ENCODE measurements around the gene TSPAN31. TPM values are rescaled to one million over a fixed set of nuclear protein-coding genes. Genes with fewer than 3 reads are reported as not detected.

Gene TSPAN31
- total and polyA plus RNA-seq, 2 of the 8 experiments (the other 6 are each of a cell fraction or from before 2014, with no cell fraction given) = 15.8 to 31.4 TPM

DNA sequence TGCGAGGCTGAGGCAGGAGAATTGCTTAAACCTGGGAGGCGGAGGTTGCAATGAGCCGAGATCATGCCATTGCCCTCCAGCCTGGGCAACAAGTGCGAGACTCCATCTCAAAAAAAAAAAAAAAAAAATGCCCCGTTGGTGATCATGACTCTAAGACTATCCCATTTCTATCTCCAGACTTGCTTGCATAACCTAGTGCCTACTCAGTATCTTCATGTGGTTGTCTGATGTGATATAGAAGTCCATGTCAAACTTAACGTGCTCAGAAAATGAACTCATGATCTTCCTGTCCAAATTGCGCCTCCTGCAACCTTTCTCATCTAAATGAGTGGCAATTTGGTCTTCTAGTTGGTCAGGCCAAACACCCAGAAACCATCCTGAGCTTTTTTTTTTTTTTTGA is 33.1 kb downstream of the TSPAN31 start:
- Histone ChIP-seq H3K14ac (ENCODE audit: insufficient read length) (no peak overlapping the region), H4K91ac (replicated peaks; ENCODE audit: insufficient read length, low read length) (no peak overlapping the region), H3K4ac (replicated peaks; ENCODE audit: insufficient read length, low read depth, low read length) (no peak overlapping the region), H3K56ac (replicated peaks; ENCODE audit: insufficient read length, low read depth, low read length) (no peak overlapping the region), H3K79me1 (ENCODE audit: low read depth, low read length) (no peaks in the 10 kb centered on the region), H2AFZ (ENCODE audit: low read length) (no peak overlapping the region), H2BK120ac (replicated peaks; ENCODE audit: low read depth, low read length) (no peak overlapping the region), H4K20me1 (replicated peaks in 1 of 2; ENCODE audit: control insufficient read depth in 1 of 2, insufficient read depth in 2 of 2, low read length in 2 of 2) (no peaks in the 10 kb centered on the region), H3K9me3 (ENCODE audit: insufficient read depth in 2 of 2, low read depth in 1 of 2, low read length in 1 of 2) (no peaks in the 10 kb centered on the region), H2BK20ac (ENCODE audit: low read length) (no peak overlapping the region), H3K9ac (replicated peaks in 1 of 4; ENCODE audit: extremely low read depth in 1 of 4, low read depth in 3 of 4, low read length in 3 of 4) (no peak overlapping the region), H4K5ac (ENCODE audit: insufficient read length, low read depth, low read length) (no peak overlapping the region), H3K4me1 (replicated peaks in 1 of 4; ENCODE audit: control insufficient read depth in 3 of 4, insufficient read depth in 4 of 4, low read length in 3 of 4) (no peaks in the 10 kb centered on the region), H3K23ac (ENCODE audit: insufficient read length) (no peak overlapping the region), H3K4me3 (ENCODE audit: extremely low read depth in 1 of 4, insufficient read depth in 2 of 4, low read depth in 3 of 4, low read length in 4 of 4) (no peak overlapping the region), H3K4me2 (ENCODE audit: insufficient read depth in 1 of 2, low read depth in 2 of 2, low read length in 2 of 2) (no peak overlapping the region), H3K79me2 (ENCODE audit: control insufficient read depth in 1 of 2, insufficient read depth in 2 of 2, low read length in 2 of 2) (peaks cover 0 to 3% of the 10 kb centered on the region in 2 experiments; a peak in 1 of 4 replicates), H2BK5ac (ENCODE audit: low read depth, low read length) (no peak overlapping the region), H2BK12ac (ENCODE audit: low read depth, low read length) (no peak overlapping the region), H3K36me3 (ENCODE audit: control insufficient read depth in 2 of 4, insufficient read depth in 4 of 4, low read length in 3 of 4) (no peaks in the 10 kb centered on the region; a peak in 1 of 8 replicates), H3K18ac (ENCODE audit: extremely low read depth, low read length) (no peak overlapping the region), H4K8ac (ENCODE audit: extremely low read depth, insufficient read depth, low read length) (no peak overlapping the region), H3K27me3 (replicated peaks in 1 of 4; ENCODE audit: control insufficient read depth in 3 of 4, extremely low read depth in 1 of 4, insufficient read depth in 3 of 4, low read length in 3 of 4) (peaks cover 0 to 4% (median 1%) of the 10 kb centered on the region in 4 experiments; a peak in 2 of 7 replicates), H2AK5ac (ENCODE audit: low read depth, low read length) (no peak overlapping the region), H2BK15ac (ENCODE audit: low read length) (no peak overlapping the region), H3K27ac (ENCODE audit: low read depth, low read length) (no peak overlapping the region), H3K23me2 (ENCODE audit: low read depth, low read length) (peaks cover 2% of the 10 kb centered on the region; the same call in 1 of the 2 replicates)
- ChIA-PET CTCF (ENCODE audit: partially characterized antibody) (interaction anchor here (0.7 to 4.7 kb wide), 5 partner anchors 11 to 175 kb away, joined by 3 to 28 read pairs (median 14); partner anchors contain the start of gene CYP27B1), POLR2A (ENCODE audit: partially characterized antibody) (interaction anchor here (1.5 kb wide), 1 partner anchor 14 kb away, joined by 4 read pairs; no protein-coding TSS in a partner anchor)
- TF ChIP-seq EP300 (IDR thresholded peaks at IDR 0.05; ENCODE audit: borderline replicate concordance in 1 of 2, low read depth in 2 of 2, low read length in 2 of 2) = no peak
- no peak for TF ChIP-seq SP4 (IDR thresholded peaks at IDR 0.05; ENCODE audit: low read length)
- TF ChIP-seq GTF2F1 (IDR thresholded peaks at IDR 0.05; ENCODE audit: borderline replicate concordance, low read depth, low read length) = no peak
- TF ChIP-seq HDAC6 (IDR thresholded peaks at IDR 0.05; ENCODE audit: low read depth, low read length) = no peak
- no peak for FAIRE-seq
- WGBS, 2 experiments (ENCODE audit: extremely low coverage in 1 of 2, insufficient coverage in 1 of 2, insufficient read length in 1 of 2, insufficient replicate concordance in 2 of 2, low coverage in 1 of 2, low lambda C conversion rate in 2 of 2, missing lambda C conversion rate in 1 of 2) = 92% methylated on average over 7 of the region's 7 CpGs; no CpG with 5 or more reads in 1 of the 2 experiments
- no peak for DNase-seq (ENCODE audit: low read depth in 1 of 2, low spot score in 2 of 2)

Measured in H1 (cell line).